Left cardiac atrium (tissue), 4 donors: Measurements from ENCODE around the gene NMNAT3. TPM values are rescaled to one million over a fixed set of nuclear protein-coding genes. Genes with fewer than 3 reads are reported as not detected.

Experiments used
- ATAC-seq, 2 donors: fragments of 200-7000 bp; cut with Tn5 transposase; one replicate each; pipeline ENCODE4 v1.9.1; 2020; ENCODE audit warnings: mild to moderate bottlenecking in 2 of 2, moderate library complexity in 2 of 2
- DNase-seq: peaks from one replicate; pipeline ENCODE4 v3.0.0-alpha.2; 2020
- intact Hi-C, 2 donors: fragments of 100-400 bp; cut with DNase I; formaldehyde crosslinking; loops; one replicate each; pipeline versions ENCODE4 v1.14.1 to v1.15.1; 2022 to 2023
- total RNA-seq, 2 donors: library from RNA; stranded (reverse); fragmentation: NEBNext Ultra II Directional; extraction: Animal tissue kit (Norgen Biotek cat#: 25700); gene quantifications; one replicate each; pipeline ENCODE4 v1.2.1, GENCODE V29; 2021
- donor health status: DM: no; HTN: yes; CAD: no.
- donor health status: DM: no; HTN: yes; CAD: no; lungs with severe emphysema.
- donor health status: DM: yes; HTN: yes; CAD: no.
- donor health status: Dilated cardiomyopathy.

NMNAT3 gene
- total RNA-seq, 2 donors from 2014 or later = 13.0 to 14.8 TPM

- ATAC-seq (no peak), DNase-seq (no peak)
- intact Hi-C loops = no loop called here
Measured at GRCh38 chr3:139517321-139518065, 160.3 kb downstream of the NMNAT3 start.

- no peak for DNase-seq
- no peak for ATAC-seq
- intact Hi-C loops = no loop called here
Measured at GRCh38 chr3:139514741-139515140, 163.0 kb downstream of the NMNAT3 start.

Other genes with a start within 250 kb of the NMNAT3 start
- not detected for gene RBP2, start 201.5 kb downstream of the NMNAT3 start, total RNA-seq
- gene RBP1, start 138.2 kb downstream of the NMNAT3 start, total RNA-seq = 10 to 100 TPM; 25.6 to 44.4 TPM